ENCODE measurements around the gene VPS13A. TPM values are rescaled to one million over a fixed set of nuclear protein-coding genes. Genes with fewer than 3 reads are reported as not detected.

VPS13A gene
- total and polyA plus RNA-seq, 2 experiments from 2014 or later, result 13.2 to 65.6 TPM

- no peaks in the 10 kb centered on the region for H3K4me1 ChIP-seq (ENCODE audit: insufficient read depth)
- H3K9me3 ChIP-seq (ENCODE audit: low read depth), result no peaks in the 10 kb centered on the region
- no peak overlapping the region for H2AFZ ChIP-seq
- H3K4me2 ChIP-seq, result no peak overlapping the region
- no peaks in the 10 kb centered on the region for H3K36me3 ChIP-seq (replicated peaks; ENCODE audit: insufficient read depth, low read depth)
- H3K9me2 ChIP-seq (replicated peaks; ENCODE audit: insufficient read depth), result no peaks in the 10 kb centered on the region
- no peak for DNase-seq (ENCODE audit: low spot score)
- H3K4me3 ChIP-seq, result no peak overlapping the region
- no peaks in the 10 kb centered on the region for H3K79me2 ChIP-seq
- 75% methylated on average over 7 of the region's 7 CpGs for WGBS (ENCODE audit: low lambda C conversion rate, missing lambda C conversion rate)
- no peaks in the 10 kb centered on the region for H4K20me1 ChIP-seq (ENCODE audit: insufficient read depth, poor library complexity, severe bottlenecking)
- no peak overlapping the region for H3K27ac ChIP-seq
- no peaks in the 10 kb centered on the region for H3K27me3 ChIP-seq
- TF ChIP-seq EZH2 (IDR thresholded peaks at IDR 0.05; ENCODE audit: borderline replicate concordance) (no peak), EZH2phosphoT487 (IDR thresholded peaks at IDR 0.05; ENCODE audit: low read depth, severe bottlenecking, unreplicated experiment) (no peak)
- TF ChIP-seq, protein P1, sequence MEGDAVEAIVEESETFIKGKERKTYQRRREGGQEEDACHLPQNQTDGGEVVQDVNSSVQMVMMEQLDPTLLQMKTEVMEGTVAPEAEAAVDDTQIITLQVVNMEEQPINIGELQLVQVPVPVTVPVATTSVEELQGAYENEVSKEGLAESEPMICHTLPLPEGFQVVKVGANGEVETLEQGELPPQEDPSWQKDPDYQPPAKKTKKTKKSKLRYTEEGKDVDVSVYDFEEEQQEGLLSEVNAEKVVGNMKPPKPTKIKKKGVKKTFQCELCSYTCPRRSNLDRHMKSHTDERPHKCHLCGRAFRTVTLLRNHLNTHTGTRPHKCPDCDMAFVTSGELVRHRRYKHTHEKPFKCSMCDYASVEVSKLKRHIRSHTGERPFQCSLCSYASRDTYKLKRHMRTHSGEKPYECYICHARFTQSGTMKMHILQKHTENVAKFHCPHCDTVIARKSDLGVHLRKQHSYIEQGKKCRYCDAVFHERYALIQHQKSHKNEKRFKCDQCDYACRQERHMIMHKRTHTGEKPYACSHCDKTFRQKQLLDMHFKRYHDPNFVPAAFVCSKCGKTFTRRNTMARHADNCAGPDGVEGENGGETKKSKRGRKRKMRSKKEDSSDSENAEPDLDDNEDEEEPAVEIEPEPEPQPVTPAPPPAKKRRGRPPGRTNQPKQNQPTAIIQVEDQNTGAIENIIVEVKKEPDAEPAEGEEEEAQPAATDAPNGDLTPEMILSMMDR (IDR thresholded peaks at IDR 0.05; ENCODE audit: poor library complexity), result no peak
These were observed 250.1 kb downstream of the VPS13A start for GRCh38 chr9:77427256-77427927.

DNA sequence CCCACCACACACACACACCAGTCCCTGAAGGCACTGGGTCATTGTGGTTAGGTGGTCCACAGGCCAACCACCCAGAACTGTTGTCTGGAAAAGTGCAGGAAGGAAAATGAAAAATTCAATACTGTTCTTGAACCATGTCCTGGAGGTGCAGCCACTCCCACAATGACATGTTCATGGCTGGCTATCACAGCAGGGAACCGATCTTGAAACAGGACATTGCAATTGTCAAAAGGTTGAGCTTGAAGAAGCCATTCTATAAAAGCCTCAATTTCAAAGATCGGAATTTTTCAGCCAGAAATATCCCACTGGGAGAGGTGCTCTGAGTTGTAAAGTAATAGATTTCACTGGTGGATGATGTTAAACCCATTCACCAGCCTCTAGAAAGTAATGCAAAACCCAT, 252.6 kb downstream of the VPS13A start:
- TF ChIP-seq, protein P1 (IDR thresholded peaks at IDR 0.05; ENCODE audit: poor library complexity), result no peak
- TF ChIP-seq EZH2 (IDR thresholded peaks at IDR 0.05; ENCODE audit: borderline replicate concordance) (no peak), EZH2phosphoT487 (IDR thresholded peaks at IDR 0.05; ENCODE audit: low read depth, severe bottlenecking, unreplicated experiment) (no peak)
- no peak for DNase-seq (ENCODE audit: low spot score)
- Histone ChIP-seq H3K9me3 (ENCODE audit: low read depth) (no peaks in the 10 kb centered on the region), H3K27ac (no peak overlapping the region), H2AFZ (no peak overlapping the region), H3K79me2 (no peaks in the 10 kb centered on the region), H3K27me3 (no peaks in the 10 kb centered on the region), H3K4me1 (ENCODE audit: insufficient read depth) (no peaks in the 10 kb centered on the region), H3K9me2 (replicated peaks; ENCODE audit: insufficient read depth) (no peaks in the 10 kb centered on the region), H3K4me2 (no peak overlapping the region), H4K20me1 (ENCODE audit: insufficient read depth, poor library complexity, severe bottlenecking) (no peaks in the 10 kb centered on the region), H3K4me3 (no peak overlapping the region), H3K36me3 (replicated peaks; ENCODE audit: insufficient read depth, low read depth) (no peaks in the 10 kb centered on the region)
- 89% methylated on average over 2 of the region's 2 CpGs for WGBS (ENCODE audit: low lambda C conversion rate, missing lambda C conversion rate)

DNA sequence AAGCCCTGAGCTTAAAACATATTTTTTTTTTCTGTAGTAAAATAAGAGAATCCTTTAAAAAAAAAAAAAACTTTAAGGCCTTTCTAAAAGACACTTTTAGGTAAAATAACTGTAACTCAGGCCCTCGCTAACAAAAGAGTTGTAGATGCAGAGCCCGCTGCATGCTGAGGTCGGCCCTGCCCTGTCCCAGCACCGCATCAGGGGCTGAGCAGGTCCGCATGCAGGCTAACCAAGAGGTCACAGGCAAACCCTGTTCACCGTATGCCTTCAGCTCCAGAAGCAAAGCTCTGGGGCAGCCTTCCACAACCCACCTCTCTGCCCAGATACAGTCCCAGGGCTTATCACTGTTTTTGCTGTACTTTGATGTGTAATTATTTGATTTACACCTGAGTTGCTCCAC, 254.7 kb downstream of the VPS13A start:
- Histone ChIP-seq H3K4me1 (ENCODE audit: insufficient read depth) (no peaks in the 10 kb centered on the region), H4K20me1 (ENCODE audit: insufficient read depth, poor library complexity, severe bottlenecking) (no peaks in the 10 kb centered on the region), H3K9me2 (replicated peaks; ENCODE audit: insufficient read depth) (no peaks in the 10 kb centered on the region), H3K27me3 (no peaks in the 10 kb centered on the region), H3K9me3 (ENCODE audit: low read depth) (no peaks in the 10 kb centered on the region), H3K4me3 (no peak overlapping the region), H3K4me2 (no peak overlapping the region), H3K27ac (no peak overlapping the region), H3K79me2 (no peaks in the 10 kb centered on the region), H2AFZ (no peak overlapping the region), H3K36me3 (replicated peaks; ENCODE audit: insufficient read depth, low read depth) (no peaks in the 10 kb centered on the region)
- 89% methylated on average over 6 of the region's 6 CpGs for WGBS (ENCODE audit: low lambda C conversion rate, missing lambda C conversion rate)
- no peak for DNase-seq (ENCODE audit: low spot score)
- TF ChIP-seq, protein P1 (IDR thresholded peaks at IDR 0.05; ENCODE audit: poor library complexity), result no peak
- no peak for TF ChIP-seq EZH2 (IDR thresholded peaks at IDR 0.05; ENCODE audit: borderline replicate concordance)
- no peak for TF ChIP-seq EZH2phosphoT487 (IDR thresholded peaks at IDR 0.05; ENCODE audit: low read depth, severe bottlenecking, unreplicated experiment)
